Measurements from ENCODE around the gene UROS.
A peak's percentile ranks its signal among the peaks of the same experiment; 100 is the strongest.

The UROS gene

DNA sequence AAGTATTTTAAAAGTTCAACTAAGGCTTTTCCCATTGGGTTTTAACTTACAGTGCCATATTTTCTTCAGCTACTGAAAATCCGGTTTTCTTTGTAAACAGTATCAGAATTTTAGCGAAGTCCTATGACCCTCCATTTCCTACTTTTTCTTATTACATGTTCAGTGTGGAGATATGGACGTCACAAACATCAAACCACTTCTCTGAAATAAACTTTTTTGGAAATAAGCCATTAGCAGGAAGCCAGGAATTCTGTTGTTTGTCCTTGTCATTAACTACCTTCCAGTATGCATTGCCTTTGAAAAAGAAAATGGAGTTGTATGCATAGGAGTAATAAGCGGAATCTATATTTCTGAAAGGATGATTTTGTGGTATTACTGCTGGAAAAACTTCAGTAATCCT, 56.5 kb downstream of the UROS start:
- H3K36me3 Mint-ChIP-seq, result peaks cover 17% of the 10 kb centered on the region
- no peak overlapping the region for H3K4me3 Mint-ChIP-seq
- no peaks in the 10 kb centered on the region for H3K9me3 Mint-ChIP-seq
- no peaks in the 10 kb centered on the region for H3K4me1 Mint-ChIP-seq
- H3K27me3 Mint-ChIP-seq, result no peaks in the 10 kb centered on the region
- no peak overlapping the region for H3K27ac Mint-ChIP-seq

DNA sequence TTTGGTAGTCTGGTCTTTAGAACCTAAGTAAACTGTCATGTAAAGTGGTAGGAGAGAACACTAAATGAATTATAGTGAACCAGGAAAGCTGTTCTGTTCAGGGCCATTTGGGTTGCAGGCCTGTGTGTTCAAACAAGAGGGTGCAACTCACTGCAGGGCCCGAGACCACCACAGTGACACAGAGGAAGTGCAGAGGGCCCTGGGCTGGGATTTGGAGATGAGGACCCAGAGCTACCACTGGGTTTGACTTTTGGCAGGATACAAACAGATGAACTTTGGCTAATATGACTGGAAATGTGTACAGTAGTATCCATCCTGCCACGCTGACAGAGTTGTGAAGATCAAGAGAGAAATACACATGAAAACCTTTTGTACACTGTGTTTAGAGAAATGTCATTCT, 57.2 kb downstream of the UROS start:
- H3K4me1 Mint-ChIP-seq, result no peaks in the 10 kb centered on the region
- no peaks in the 10 kb centered on the region for H3K27me3 Mint-ChIP-seq
- H3K4me3 Mint-ChIP-seq, result no peak overlapping the region
- H3K9me3 Mint-ChIP-seq, result no peaks in the 10 kb centered on the region
- H3K36me3 Mint-ChIP-seq, result peaks cover 20% of the 10 kb centered on the region
- no peak overlapping the region for H3K27ac Mint-ChIP-seq

DNA sequence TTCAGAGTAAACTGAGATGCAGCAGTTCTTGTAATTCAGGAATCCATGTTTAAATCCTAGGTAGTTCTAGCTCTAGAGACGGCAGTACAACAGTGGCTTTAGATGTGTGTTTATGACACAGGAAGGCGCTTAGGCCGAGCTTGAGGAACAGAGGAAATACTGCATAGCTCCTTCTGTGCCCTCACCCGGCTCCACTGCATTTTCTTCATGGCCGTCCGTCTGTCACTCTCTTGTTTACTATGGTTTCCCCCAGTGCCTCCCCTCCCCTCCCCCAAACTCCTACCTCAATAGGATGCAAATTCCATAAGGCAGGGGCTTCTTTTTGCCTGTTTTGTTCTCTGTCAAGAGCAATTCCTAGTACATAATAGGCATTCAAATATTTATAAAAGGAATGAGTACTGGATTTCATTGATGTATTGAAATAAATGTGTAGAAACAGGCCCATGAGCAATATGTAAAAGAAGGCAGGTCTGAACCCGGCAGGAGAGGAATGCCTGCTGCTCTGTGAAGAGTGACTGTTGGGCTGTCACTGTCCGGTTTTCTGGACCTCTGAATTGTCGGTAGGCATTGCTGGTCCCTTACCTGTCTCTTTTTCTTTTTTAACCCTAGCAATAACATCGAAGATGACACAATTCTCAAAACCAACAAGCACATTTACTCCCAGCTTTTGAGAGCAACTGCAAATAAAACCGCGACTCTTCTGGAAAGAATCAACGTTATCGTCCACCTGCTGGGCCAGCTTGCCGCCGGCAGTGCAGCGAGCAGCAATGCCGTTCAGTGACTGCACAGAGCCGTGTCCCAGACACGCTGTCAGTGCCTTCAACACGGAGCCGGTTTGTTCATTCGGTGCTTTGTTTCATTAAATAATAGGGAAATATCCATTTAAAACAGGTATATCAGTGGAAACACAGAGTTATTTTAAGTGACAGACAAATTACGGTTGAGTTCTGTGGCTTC, 60.1 kb downstream of the UROS start:
- Mint-ChIP-seq H3K4me3 (no peak overlapping the region), H3K4me1 (no peaks in the 10 kb centered on the region), H3K9me3 (no peaks in the 10 kb centered on the region), H3K27me3 (no peaks in the 10 kb centered on the region), H3K36me3 (peaks cover 32% of the 10 kb centered on the region), H3K27ac (no peak overlapping the region)

DNA sequence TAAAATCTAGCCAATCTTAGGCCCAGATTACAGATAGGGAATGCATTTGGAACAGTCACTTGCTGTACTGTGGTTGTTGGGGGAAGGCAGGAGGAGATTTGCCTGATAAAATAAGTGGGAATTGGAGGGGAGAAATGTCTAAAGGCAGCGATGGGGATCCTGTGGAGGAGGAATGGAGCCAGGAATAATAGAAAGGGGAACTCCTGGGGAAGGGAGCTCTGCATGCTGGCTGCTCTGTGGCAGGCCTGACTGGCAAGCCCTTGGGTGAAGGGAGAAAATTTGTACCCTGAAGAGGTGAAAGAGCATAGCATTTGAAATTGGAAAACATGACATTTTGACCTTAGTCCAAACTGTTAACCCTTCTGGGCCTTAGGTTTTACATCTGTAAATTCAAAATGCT, 61.1 kb downstream of the UROS start:
- peak overlapping the region; percentile 18 for H3K27ac Mint-ChIP-seq
- H3K36me3 Mint-ChIP-seq, result peaks cover 38% of the 10 kb centered on the region
- peaks cover 4% of the 10 kb centered on the region for H3K4me1 Mint-ChIP-seq
- no peaks in the 10 kb centered on the region for H3K9me3 Mint-ChIP-seq
- H3K27me3 Mint-ChIP-seq, result no peaks in the 10 kb centered on the region
- no peak overlapping the region for H3K4me3 Mint-ChIP-seq

DNA sequence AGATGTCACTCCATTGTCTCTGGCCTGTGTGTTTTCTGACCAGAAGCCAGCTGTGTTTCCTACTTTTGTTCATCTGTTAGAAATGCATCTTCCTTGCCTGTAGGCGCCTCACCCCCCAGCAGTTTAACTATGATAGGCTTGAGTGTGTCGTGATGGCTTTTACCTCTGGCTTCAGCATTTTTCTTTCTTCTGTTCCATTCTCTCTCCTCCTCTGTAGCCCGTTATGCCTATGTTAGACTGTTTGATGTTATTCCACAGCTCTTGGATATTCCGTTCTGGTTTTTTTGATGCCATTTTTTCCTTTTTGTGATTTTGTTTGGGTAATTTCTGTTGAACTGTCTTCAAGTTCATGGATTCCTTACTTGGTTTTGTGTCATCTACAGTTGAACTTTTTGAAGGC, 65.3 kb downstream of the UROS start:
- H3K36me3 Mint-ChIP-seq, result peaks cover 42% of the 10 kb centered on the region
- no peak overlapping the region for H3K4me3 Mint-ChIP-seq
- peaks cover 27% of the 10 kb centered on the region for H3K4me1 Mint-ChIP-seq
- H3K9me3 Mint-ChIP-seq, result no peaks in the 10 kb centered on the region
- no peak overlapping the region for H3K27ac Mint-ChIP-seq
- no peaks in the 10 kb centered on the region for H3K27me3 Mint-ChIP-seq

DNA sequence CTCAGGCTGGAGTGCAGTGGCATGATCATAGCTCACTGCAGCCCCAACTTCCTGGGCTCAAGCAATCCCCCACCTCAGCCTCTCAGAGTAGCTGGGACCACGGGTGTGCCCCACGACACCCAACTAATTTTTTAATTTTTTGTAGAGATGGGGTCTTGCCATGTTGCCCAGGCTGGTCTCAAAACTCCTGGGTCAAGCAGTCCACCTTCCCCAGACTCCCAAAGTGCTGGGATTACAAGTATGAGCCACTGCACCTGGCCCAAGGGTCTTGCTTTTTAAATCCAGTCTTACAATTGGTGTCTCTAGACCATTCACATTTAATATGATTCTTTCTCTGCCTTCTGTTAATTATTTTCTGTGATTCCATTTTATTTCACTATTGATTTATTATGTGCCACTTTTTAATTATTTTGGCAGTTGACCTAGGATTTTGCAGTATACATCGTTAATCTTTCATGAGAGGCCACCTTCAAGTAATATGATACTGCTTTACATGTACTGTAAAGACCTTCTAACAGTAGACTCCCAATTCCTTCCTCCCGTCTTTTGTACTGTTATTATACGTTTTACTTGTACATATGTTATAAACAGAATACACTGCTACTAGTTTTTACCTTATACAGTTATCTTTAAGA, 66.1 kb downstream of the UROS start:
- H3K9me3 Mint-ChIP-seq, result no peaks in the 10 kb centered on the region
- no peak overlapping the region for H3K4me3 Mint-ChIP-seq
- H3K36me3 Mint-ChIP-seq, result peaks cover 40% of the 10 kb centered on the region
- no peaks in the 10 kb centered on the region for H3K27me3 Mint-ChIP-seq
- no peak overlapping the region for H3K27ac Mint-ChIP-seq
- peaks cover 27% of the 10 kb centered on the region for H3K4me1 Mint-ChIP-seq

DNA sequence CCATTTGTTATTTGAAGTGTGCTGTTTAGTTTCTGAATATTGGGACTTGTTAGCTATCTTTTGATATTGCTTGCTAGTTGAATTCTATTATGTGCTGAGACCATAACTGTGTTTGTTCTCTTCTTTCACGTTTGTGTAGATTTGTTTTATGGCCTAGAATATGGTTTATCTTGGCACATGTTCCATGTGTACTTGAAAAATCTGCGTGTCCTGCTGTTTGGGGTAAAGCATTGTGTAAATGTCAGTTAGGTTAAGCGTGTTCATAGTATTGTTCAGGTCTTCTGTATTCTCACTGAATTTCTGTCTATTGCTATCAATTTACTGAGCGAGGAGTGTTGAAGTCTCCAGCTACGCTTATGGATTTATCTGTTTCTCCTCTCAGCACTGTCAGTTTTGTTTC, 66.9 kb downstream of the UROS start:
- peaks cover 27% of the 10 kb centered on the region for H3K4me1 Mint-ChIP-seq

DNA sequence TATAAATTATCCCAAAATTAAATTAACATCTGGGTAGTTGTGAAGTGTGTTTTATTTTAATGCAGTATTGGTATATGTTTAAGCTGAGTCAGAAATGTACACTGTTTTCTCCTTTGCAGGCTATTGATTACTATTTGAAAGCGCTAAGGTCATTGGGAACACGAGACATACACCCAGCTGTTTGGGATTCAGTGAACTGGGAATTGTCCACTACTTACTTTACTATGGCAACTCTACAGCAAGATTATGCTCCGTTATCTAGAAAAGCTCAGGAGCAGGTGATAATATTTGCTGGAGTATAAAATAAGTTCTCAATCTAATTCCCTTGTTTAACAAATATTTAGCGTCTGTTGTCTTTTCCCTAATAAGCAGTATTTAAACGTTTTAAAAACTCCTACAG, 75.6 kb downstream of the UROS start:
- H3K27me3 Mint-ChIP-seq, result no peaks in the 10 kb centered on the region
- peaks cover 5% of the 10 kb centered on the region for H3K4me1 Mint-ChIP-seq
- H3K4me3 Mint-ChIP-seq, result no peak overlapping the region
- no peak overlapping the region for H3K27ac Mint-ChIP-seq
- no peaks in the 10 kb centered on the region for H3K9me3 Mint-ChIP-seq
- peaks cover 39% of the 10 kb centered on the region for H3K36me3 Mint-ChIP-seq

More for the DNA sequence above, 66.9 kb downstream of the UROS start:
- Mint-ChIP-seq H3K27ac (no peak overlapping the region), H3K9me3 (no peaks in the 10 kb centered on the region), H3K27me3 (no peaks in the 10 kb centered on the region), H3K4me3 (no peak overlapping the region), H3K36me3 (peaks cover 35% of the 10 kb centered on the region)

DNA sequence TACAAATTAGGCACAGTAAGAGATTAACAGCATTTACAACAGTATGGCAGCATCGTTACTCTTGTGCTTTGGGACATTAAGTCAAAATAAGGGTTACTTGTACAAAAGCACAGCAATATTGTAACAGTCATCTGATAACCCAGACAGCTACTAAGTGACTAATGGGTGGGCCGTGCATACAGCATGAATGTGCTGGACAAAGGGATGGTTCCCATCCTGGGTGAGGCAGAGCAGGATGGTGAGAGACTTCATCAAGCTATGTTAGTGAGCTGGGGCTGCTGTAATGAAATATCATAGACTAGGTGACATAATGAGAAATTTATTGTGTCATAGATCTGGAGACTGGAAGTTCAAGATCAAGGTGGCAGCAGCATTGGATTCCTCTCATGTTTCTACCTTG, 78.1 kb downstream of the UROS start:
- no peaks in the 10 kb centered on the region for H3K9me3 Mint-ChIP-seq
- H3K4me1 Mint-ChIP-seq, result peaks cover 5% of the 10 kb centered on the region
- H3K36me3 Mint-ChIP-seq, result peaks cover 46% of the 10 kb centered on the region
- no peak overlapping the region for H3K4me3 Mint-ChIP-seq
- no peaks in the 10 kb centered on the region for H3K27me3 Mint-ChIP-seq
- no peak overlapping the region for H3K27ac Mint-ChIP-seq

DNA sequence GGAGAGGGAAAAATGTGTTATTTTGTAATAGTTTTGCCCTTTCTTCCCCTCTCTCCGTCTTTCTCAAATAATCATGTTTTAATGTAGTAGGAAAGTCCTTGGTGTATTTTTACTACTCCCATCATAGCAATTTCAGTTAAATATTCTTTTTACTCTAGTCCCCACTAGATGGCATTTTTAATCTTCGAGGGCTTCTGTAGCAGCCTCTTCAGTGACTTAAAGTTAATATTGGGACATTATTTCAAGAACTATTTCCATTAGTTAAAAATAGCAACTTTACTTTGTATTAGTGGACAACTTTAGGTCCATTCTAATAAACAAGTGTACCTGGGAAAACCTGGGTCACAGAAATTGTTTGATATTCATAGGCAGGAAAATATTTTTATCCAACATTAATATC, 80.6 kb downstream of the UROS start:
- Mint-ChIP-seq H3K9me3 (no peaks in the 10 kb centered on the region), H3K27ac (no peak overlapping the region), H3K4me3 (no peak overlapping the region), H3K36me3 (peaks cover 46% of the 10 kb centered on the region), H3K4me1 (peaks cover 5% of the 10 kb centered on the region), H3K27me3 (no peaks in the 10 kb centered on the region)

DNA sequence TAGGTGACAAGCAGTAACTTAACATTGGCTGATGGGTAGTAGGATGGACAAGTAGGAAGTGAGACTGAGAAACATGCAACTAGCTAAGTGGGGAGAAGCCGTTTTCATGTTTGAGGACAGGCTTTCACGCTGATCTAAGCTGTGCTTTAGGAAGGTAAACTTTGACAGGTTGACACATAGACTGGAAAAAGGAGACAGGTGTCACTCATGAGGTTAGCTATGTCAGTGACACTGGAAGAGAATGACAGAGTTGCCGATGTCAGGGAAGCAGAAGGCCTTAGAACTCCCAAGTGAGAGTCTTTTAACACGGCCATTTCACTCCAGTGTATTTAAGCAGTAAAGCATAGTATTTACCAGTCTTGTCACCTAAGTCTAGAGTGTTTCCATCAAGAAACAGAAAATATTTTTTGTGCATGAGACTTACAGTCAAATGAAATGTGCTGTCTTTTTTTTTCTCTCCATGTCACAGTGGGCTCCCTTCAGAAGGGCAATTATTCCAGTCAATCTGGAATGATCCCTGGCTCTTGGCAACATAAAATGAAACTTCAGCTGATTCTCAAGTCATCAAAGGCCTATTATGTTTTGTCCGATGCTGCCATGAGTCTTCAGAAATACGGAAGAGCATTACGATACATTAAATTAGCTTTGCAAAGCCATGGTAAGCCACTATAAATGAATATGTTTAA, 82.9 kb downstream of the UROS start:
- Mint-ChIP-seq H3K4me3 (no peak overlapping the region), H3K27me3 (no peaks in the 10 kb centered on the region), H3K36me3 (peaks cover 44% of the 10 kb centered on the region), H3K27ac (no peak overlapping the region), H3K4me1 (no peaks in the 10 kb centered on the region), H3K9me3 (no peaks in the 10 kb centered on the region)
